PC-9 (cell line): ENCODE data around the gene PRRG2. TPM values are rescaled to one million over a fixed set of nuclear protein-coding genes. Genes with fewer than 3 reads are reported as not detected.

Experiments
- BruUV-seq: library from RNA; stranded (reverse); fragments of 400-500 nt; replicated peaks from 2 replicates; lab custom pipeline; 2021; lab: Mats Ljungman, UMichigan
- CTCF ChIA-PET: fragments of 300-600 bp; sonication (Branson Sonifier 250); formaldehyde crosslinking; loops from one replicate; lab custom pipeline; 2022; ENCODE audit warnings: antibody characterized with exemption; lab: Charles Lee
- POLR2A ChIA-PET: fragments of 300-600 bp; sonication (Branson Sonifier 250); formaldehyde crosslinking; loops from one replicate; lab custom pipeline; 2022; ENCODE audit warnings: antibody characterized with exemption; ENCODE audit not compliant: unreplicated experiment; lab: Charles Lee
- DNase-seq, 2 experiments: peaks; one replicate each; pipeline versions ENCODE4 v3.0.0 to v3.0.0-alpha.2; 2015 to 2022; ENCODE audit warnings: mixed read lengths in 1 of 2
- H2AFZ ChIP-seq: fragments of 200-600 bp; sonication (generic); 2 replicates; pipeline ENCODE4 v1.8.1; 2017; ENCODE audit warnings: antibody characterized with exemption
- H3F3A ChIP-seq: fragments of 200-600 bp; sonication (generic); 2 replicates; pipeline ENCODE4 v1.8.1; 2017; ENCODE audit warnings: antibody characterized with exemption, mild to moderate bottlenecking, low read depth; ENCODE audit not compliant: insufficient read depth
- H3K27ac ChIP-seq: fragments of 200-600 bp; sonication (generic); 2 replicates; pipeline ENCODE4 v1.6.1; 2016; ENCODE audit warnings: mixed run types
- H3K27me3 ChIP-seq: fragments of 200-600 bp; sonication (generic); 2 replicates; pipeline ENCODE4 v1.6.1; 2016; ENCODE audit warnings: low read depth, mixed run types; ENCODE audit not compliant: insufficient read depth
- H3K36me3 ChIP-seq: fragments of 200-600 bp; sonication (generic); 2 replicates; pipeline ENCODE4 v1.6.1; 2016; ENCODE audit warnings: low read depth, mixed run types
- H3K4me1 ChIP-seq: fragments of 200-600 bp; sonication (generic); replicated peaks from 2 replicates; pipeline ENCODE4 v1.6.1; 2016; ENCODE audit warnings: mixed run types; ENCODE audit not compliant: insufficient read depth
- H3K4me2 ChIP-seq: fragments of 200-600 bp; sonication (generic); 2 replicates; pipeline ENCODE4 v1.6.1; 2017; ENCODE audit warnings: mixed run types
- H3K4me3 ChIP-seq: fragments of 200-600 bp; sonication (generic); 2 replicates; pipeline ENCODE4 v1.6.1; 2016; ENCODE audit warnings: mixed run types
- H3K79me2 ChIP-seq: fragments of 200-600 bp; sonication (generic); 2 replicates; pipeline ENCODE4 v1.6.1; 2017; ENCODE audit warnings: low read depth, mixed run types
- H3K9me2 ChIP-seq: fragments of 200-600 bp; sonication (generic); 2 replicates; pipeline ENCODE4 v1.8.1; 2017; ENCODE audit warnings: mild to moderate bottlenecking; ENCODE audit not compliant: insufficient read depth
- H3K9me3 ChIP-seq: fragments of 200-600 bp; sonication (generic); 2 replicates; pipeline ENCODE4 v1.8.1; 2016; ENCODE audit warnings: low read depth; ENCODE audit not compliant: insufficient read depth
- H4K20me1 ChIP-seq: fragments of 200-600 bp; sonication (generic); 2 replicates; pipeline ENCODE4 v1.8.1; 2017; ENCODE audit not compliant: insufficient read depth
- EZH2 ChIP-seq: fragments of 200-600 bp; sonication (generic); IDR thresholded peaks from 2 replicates; pipeline ENCODE4 v1.8.0; 2017; ENCODE audit warnings: antibody characterized with exemption, low read depth
- intact Hi-C: fragments of 100-400 bp; cut with micrococcal nuclease; formaldehyde crosslinking; loops from one replicate; pipeline ENCODE4 v1.10.0; 2022; ENCODE audit not compliant: unreplicated experiment
- total RNA-seq: library from RNA; stranded (reverse); gene quantifications from 2 replicates; pipeline ENCODE4 v1.2.3, GENCODE V29; 2021
- TF ChIP-seq, protein P1 (sequence below): fragments of 200-600 bp; sonication (generic); conservative IDR thresholded peaks from 2 replicates; pipeline ENCODE4 v1.6.1; 2017; ENCODE audit warnings: mixed run types, antibody characterized with exemption, mild to moderate bottlenecking, moderate library complexity

PRRG2 gene
- total RNA-seq, 1 experiment from 2014 or later: 16.2 TPM

DNA sequence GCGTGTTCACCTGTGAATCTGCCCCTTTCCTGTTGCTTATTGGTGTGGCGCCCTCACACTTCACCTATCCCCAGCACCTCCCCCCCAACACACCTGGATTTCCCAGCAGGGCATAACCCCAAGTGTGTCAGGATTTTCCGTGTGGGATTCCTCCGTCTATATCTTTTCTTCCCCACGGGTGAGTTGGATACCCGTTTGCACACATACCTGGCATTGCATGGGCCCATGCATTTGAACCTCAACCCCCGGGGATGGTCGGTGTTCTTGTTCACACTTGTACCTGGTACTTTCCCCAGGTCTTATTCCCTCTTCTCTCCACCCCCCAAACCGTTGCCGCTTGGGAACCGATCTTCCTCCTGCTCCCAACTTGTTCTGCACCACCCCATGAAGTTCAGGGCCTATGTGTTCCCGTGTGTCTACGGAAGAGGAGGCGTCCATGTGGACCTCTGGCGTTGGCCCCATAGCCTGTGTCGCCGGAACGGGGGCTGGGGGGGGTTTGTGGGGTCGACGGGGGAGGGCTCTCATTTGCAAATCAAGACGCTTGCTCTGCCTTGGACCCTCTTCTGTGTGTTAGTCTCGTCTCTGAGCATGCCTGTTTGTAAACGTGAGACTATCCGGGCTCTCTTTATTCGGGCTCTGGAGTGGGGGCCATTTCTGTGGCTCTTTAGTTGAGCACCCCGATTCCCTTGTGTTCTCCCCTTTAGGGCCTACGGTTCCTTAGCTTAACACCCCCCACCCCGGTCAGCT is 11.5 kb downstream of the PRRG2 start:
- no peaks in the 10 kb centered on the region for H3K27me3 ChIP-seq
- TSS peak; percentile 70 for BruUV-seq
- H3K79me2 ChIP-seq: peaks cover 46% of the 10 kb centered on the region
- peaks cover 9% of the 10 kb centered on the region; the same call in 1 of the 2 replicates for H3K4me1 ChIP-seq
- H3F3A ChIP-seq: peaks cover 37% of the 10 kb centered on the region
- H3K4me3 ChIP-seq: peak overlapping the region; percentile 89
- TF ChIP-seq, protein P1, sequence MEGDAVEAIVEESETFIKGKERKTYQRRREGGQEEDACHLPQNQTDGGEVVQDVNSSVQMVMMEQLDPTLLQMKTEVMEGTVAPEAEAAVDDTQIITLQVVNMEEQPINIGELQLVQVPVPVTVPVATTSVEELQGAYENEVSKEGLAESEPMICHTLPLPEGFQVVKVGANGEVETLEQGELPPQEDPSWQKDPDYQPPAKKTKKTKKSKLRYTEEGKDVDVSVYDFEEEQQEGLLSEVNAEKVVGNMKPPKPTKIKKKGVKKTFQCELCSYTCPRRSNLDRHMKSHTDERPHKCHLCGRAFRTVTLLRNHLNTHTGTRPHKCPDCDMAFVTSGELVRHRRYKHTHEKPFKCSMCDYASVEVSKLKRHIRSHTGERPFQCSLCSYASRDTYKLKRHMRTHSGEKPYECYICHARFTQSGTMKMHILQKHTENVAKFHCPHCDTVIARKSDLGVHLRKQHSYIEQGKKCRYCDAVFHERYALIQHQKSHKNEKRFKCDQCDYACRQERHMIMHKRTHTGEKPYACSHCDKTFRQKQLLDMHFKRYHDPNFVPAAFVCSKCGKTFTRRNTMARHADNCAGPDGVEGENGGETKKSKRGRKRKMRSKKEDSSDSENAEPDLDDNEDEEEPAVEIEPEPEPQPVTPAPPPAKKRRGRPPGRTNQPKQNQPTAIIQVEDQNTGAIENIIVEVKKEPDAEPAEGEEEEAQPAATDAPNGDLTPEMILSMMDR: no peak
- TF ChIP-seq EZH2: no peak
- H3K9me3 ChIP-seq: no peaks in the 10 kb centered on the region
- H2AFZ ChIP-seq: peak overlapping the region; percentile 41; the same call in 1 of the 2 replicates
- DNase-seq: peak; percentile 33 to 58
- ChIA-PET POLR2A (interaction anchor here (0.6 to 1.7 kb wide), 5 partner anchors 12 to 322 kb away, joined by 5 to 70 read pairs (median 14); partner anchors contain the start of genes NOSIP, PRRG2, RRAS and SCAF1), CTCF (interaction anchor here (0.7 kb wide), 1 partner anchor 75 kb away, joined by 13 read pairs; no protein-coding TSS in a partner anchor)
- intact Hi-C loops: loop anchor here (2.0 kb wide), 1 partner anchor 72 kb away; the partner anchor contains the start of genes BCL2L12 and IRF3
- H4K20me1 ChIP-seq: peaks cover 18% of the 10 kb centered on the region
- H3K27ac ChIP-seq: peak overlapping the region; percentile 35; the same call in 1 of the 2 replicates
- no peaks in the 10 kb centered on the region for H3K9me2 ChIP-seq
- no peaks in the 10 kb centered on the region for H3K36me3 ChIP-seq
- peak overlapping the region; percentile 95 for H3K4me2 ChIP-seq

DNA sequence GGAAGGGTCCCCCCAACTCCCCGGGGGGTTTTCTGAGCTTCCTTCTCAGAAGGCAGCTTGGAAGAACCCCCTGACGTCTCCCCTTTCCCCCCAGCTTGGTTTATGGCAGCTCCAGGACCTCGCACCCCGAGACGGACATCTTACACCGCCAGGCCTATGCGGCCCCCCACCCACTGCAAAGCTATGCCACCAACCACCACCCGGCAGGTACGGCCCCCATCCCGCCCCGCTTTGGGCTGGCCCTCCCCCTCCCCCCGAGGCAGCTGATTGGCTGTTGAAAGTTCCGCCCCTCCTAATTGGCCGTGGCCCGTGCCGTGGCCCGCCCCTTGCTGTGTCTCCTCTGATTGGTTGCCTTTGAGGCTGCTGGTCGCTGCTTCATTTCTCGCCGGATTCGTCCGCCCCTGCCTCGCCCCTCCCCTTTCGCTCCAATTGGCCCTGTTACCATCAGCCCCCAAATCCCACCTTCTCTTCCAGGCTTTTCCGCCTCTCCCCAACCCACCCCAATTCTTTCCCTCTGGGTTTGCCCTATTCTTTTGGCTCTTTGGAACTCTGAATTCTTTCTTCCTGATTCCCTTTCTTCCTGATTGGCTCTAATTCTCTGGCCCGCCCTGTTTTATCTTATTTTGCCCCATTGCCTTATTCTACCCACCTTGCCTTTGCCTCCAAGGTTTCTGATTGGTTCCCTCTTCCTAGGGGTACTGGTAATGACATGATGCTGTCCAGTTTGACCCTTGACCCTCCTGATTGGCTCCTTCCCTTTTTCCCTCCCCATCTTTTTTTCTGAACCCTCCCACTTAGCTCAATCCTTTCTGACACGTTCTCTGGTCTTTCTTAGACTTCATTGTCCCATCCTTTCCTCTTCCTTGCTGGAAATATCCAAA is 12.4 kb downstream of the PRRG2 start:
- H4K20me1 ChIP-seq: peaks cover 23% of the 10 kb centered on the region
- ChIA-PET POLR2A (interaction anchor here (0.5 to 1.7 kb wide), 7 partner anchors 13 to 395 kb away, joined by 5 to 70 read pairs (median 14); partner anchors contain the start of genes NOSIP, PRRG2, RRAS and SCAF1), CTCF (no interaction called here)
- no peaks in the 10 kb centered on the region for H3K27me3 ChIP-seq
- 0 out of 2 replicates have a peak, but pooled peaks cover 4% of the 10 kb centered on the region for H3K36me3 ChIP-seq
- H2AFZ ChIP-seq: 0 out of 2 replicates have a peak overlapping the region, but pooled peaks have one; percentile 20
- H3F3A ChIP-seq: peaks cover 37% of the 10 kb centered on the region
- TF ChIP-seq, protein P1: no peak
- no peak for TF ChIP-seq EZH2
- H3K4me3 ChIP-seq: peak overlapping the region; percentile 89
- intact Hi-C loops: loop anchor here (2.0 kb wide), 1 partner anchor 71 kb away; the partner anchor contains the start of genes BCL2L12 and IRF3
- DNase-seq: peak; percentile 87 to 94
- H3K79me2 ChIP-seq: peaks cover 53% of the 10 kb centered on the region
- peaks cover 9% of the 10 kb centered on the region; the same call in 1 of the 2 replicates for H3K4me1 ChIP-seq
- BruUV-seq: no TSS peak
- H3K27ac ChIP-seq: no peak overlapping the region
- H3K9me3 ChIP-seq: no peaks in the 10 kb centered on the region
- no peaks in the 10 kb centered on the region for H3K9me2 ChIP-seq
- H3K4me2 ChIP-seq: peak overlapping the region; percentile 95
